Measurements from ENCODE around the gene SCN8A.

Gene SCN8A

DNA sequence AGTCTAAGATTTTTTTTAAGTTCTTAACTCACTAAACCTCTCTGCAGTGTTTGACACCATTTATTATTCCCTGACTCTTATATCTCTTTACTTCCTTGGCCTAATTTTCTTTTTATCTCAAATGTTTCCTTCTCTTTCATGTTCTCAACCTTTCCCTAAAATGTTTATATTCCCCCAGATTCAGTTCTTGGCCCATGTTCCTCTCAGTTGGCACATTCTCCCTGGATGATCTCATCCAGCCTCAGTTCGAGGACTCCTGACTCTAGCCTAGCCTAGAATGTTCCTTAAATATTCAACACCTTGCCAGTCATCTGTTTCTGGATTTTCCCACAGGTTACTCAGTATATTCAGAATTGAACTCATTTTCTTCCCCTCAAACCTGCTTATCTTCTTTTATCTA, 81.3 kb downstream of the SCN8A start:
- H3K9ac ChIP-seq (ENCODE audit: low read length), result no peak overlapping the region
- H3K4me3 ChIP-seq (ENCODE audit: low read length), result no peak overlapping the region
- H3K36me3 ChIP-seq (ENCODE audit: control insufficient read depth, low read depth, low read length), result no peaks in the 10 kb centered on the region
- peaks cover under 1% of the 10 kb centered on the region for H3K4me1 ChIP-seq (ENCODE audit: control insufficient read depth, low read depth, low read length)
- H3K27ac ChIP-seq (ENCODE audit: low read length), result no peak overlapping the region
- H3K9me3 ChIP-seq (ENCODE audit: control insufficient read depth, low read depth, low read length), result no peaks in the 10 kb centered on the region
- H3K27me3 ChIP-seq (ENCODE audit: control insufficient read depth, insufficient read depth, low read length), result no peaks in the 10 kb centered on the region

DNA sequence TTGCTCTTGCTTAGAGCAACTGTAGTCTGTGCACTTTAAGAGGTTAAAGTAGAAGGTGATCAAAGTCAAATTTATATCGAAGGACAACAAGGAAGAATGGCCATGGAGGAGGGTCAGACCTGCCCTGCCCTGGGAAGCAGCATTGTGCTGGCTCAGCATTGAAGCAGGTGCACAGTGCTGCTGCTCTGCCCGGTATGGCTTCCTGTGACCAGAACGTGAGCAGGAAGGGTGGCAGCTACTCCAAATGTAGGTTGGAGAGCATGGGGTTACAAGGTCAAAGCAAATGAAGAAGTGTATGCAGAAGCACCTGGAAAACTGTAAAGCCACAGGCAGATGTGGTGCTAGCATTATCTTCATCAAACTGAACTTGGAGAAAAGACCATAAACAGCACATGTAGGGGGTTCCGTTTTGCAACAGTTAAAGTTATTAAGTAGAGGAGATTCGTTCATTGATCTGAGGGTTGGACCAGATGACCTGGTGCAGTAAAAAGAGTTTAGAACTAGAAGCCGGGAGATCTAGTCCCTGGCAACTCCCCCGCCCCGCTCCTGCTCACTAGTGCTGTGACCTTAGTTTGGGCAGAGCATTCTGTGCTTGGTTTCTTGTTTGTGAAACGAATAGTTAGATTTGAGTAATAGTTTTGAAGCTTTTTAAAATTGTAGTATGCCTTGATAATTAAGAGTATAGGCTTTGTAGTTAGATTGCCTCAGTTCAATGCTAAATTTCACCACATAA, 84.2 kb downstream of the SCN8A start:
- H3K27me3 ChIP-seq (ENCODE audit: control insufficient read depth, insufficient read depth, low read length), result no peaks in the 10 kb centered on the region
- no peak overlapping the region for H3K9ac ChIP-seq (ENCODE audit: low read length)
- H3K27ac ChIP-seq (ENCODE audit: low read length), result no peak overlapping the region

DNA sequence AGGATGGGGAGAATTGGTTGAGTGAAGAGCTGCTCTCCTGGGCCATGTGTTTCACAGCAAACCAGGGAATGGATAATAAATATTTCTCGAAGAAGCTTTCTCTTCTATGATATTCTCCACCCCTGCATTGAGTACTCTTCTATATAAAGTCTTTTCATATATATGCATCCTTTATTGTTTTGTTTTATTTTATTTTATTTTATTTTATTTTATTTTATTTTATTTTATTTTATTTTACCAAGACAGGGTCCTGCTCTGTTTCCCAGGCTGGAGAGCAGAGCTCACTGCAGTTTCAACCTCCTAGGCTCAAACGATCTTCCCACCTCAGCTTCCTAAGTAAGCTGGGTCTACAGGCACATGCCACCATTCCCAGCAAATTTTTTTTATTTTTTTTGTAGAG, 85.8 kb downstream of the SCN8A start:
- Histone ChIP-seq H3K27me3 (ENCODE audit: control insufficient read depth, insufficient read depth, low read length) (no peaks in the 10 kb centered on the region), H3K4me3 (ENCODE audit: low read length) (no peak overlapping the region)

More for the DNA sequence above, 84.2 kb downstream of the SCN8A start:
- H3K9me3 ChIP-seq (ENCODE audit: control insufficient read depth, low read depth, low read length), result no peaks in the 10 kb centered on the region
- H3K36me3 ChIP-seq (ENCODE audit: control insufficient read depth, low read depth, low read length), result no peaks in the 10 kb centered on the region
- H3K4me1 ChIP-seq (ENCODE audit: control insufficient read depth, low read depth, low read length), result peaks cover 5% of the 10 kb centered on the region
- no peak overlapping the region for H3K4me3 ChIP-seq (ENCODE audit: low read length)

DNA sequence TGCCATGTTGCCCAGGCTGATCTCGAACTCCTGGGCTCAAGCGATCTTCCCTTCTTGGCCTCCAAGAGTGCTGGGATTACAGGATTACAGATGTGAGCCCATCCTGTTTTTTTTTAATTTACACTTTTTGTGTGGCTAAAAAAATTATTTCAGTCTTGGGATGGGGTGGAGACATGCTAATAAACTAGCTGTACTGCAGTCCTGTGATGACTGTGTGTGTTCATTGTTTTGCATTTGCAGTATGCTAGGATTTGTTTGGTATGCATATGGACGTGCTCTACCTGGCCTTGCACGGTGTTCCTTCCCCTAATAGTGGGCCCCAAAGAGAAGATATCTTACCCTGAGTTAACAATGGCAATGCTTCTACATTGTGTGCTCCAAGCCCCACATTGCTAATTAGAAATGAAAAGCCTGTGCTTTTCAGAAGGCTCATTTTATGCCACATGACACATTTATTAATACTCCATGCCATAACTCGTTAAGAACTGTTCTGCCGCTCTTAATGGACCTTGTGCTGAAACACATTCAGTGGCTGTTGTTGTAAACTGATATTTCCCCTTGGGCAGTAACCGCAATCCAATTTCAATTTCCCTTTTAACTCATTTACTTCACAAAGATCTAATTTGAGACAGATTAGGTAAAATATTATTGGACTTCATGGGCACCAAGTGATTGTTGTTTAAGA, 86.4 kb downstream of the SCN8A start:
- H3K9me3 ChIP-seq (ENCODE audit: control insufficient read depth, low read depth, low read length), result no peaks in the 10 kb centered on the region
- peaks cover 5% of the 10 kb centered on the region for H3K4me1 ChIP-seq (ENCODE audit: control insufficient read depth, low read depth, low read length)
- H3K9ac ChIP-seq (ENCODE audit: low read length), result no peak overlapping the region
- H3K27ac ChIP-seq (ENCODE audit: low read length), result no peak overlapping the region
- H3K4me3 ChIP-seq (ENCODE audit: low read length), result no peak overlapping the region
- H3K27me3 ChIP-seq (ENCODE audit: control insufficient read depth, insufficient read depth, low read length), result no peaks in the 10 kb centered on the region
- H3K36me3 ChIP-seq (ENCODE audit: control insufficient read depth, low read depth, low read length), result no peaks in the 10 kb centered on the region

More for the DNA sequence above, 85.8 kb downstream of the SCN8A start:
- no peak overlapping the region for H3K9ac ChIP-seq (ENCODE audit: low read length)
- no peak overlapping the region for H3K27ac ChIP-seq (ENCODE audit: low read length)
- peaks cover 5% of the 10 kb centered on the region for H3K4me1 ChIP-seq (ENCODE audit: control insufficient read depth, low read depth, low read length)
- no peaks in the 10 kb centered on the region for H3K9me3 ChIP-seq (ENCODE audit: control insufficient read depth, low read depth, low read length)
- no peaks in the 10 kb centered on the region for H3K36me3 ChIP-seq (ENCODE audit: control insufficient read depth, low read depth, low read length)

DNA sequence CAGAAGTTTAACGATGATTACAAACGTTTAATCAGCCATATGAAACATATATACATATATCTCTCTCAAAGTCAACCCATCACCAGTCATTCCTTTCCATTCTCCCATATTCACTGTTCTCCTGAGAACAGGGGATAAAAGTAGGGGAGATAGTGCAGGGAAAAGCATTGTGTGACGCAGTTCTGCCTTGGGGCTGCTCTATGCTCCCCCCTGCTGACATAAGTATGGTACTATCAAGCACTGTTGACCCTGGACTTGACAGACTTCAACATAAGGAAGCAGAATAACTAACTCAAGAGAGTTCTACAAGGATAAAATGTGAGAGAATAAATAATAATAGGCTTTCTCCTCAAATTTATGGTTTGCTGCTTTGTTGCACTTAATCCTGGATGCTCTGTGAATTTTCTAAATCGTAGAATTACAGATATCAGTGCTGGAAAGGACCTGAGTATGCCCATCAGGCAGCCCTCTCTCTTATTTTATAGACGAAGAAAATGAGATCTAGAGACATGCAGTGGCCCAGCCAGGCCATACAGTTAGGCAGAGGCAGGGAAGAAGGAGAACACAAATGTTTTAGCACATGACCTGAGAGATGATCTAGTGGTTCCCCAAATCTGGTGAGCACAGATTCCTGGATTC, 87.2 kb downstream of the SCN8A start:
- Histone ChIP-seq H3K9ac (ENCODE audit: low read length) (no peak overlapping the region), H3K9me3 (ENCODE audit: control insufficient read depth, low read depth, low read length) (no peaks in the 10 kb centered on the region), H3K36me3 (ENCODE audit: control insufficient read depth, low read depth, low read length) (no peaks in the 10 kb centered on the region), H3K27ac (ENCODE audit: low read length) (no peak overlapping the region), H3K27me3 (ENCODE audit: control insufficient read depth, insufficient read depth, low read length) (no peaks in the 10 kb centered on the region), H3K4me3 (ENCODE audit: low read length) (no peak overlapping the region), H3K4me1 (ENCODE audit: control insufficient read depth, low read depth, low read length) (peaks cover 5% of the 10 kb centered on the region)

DNA sequence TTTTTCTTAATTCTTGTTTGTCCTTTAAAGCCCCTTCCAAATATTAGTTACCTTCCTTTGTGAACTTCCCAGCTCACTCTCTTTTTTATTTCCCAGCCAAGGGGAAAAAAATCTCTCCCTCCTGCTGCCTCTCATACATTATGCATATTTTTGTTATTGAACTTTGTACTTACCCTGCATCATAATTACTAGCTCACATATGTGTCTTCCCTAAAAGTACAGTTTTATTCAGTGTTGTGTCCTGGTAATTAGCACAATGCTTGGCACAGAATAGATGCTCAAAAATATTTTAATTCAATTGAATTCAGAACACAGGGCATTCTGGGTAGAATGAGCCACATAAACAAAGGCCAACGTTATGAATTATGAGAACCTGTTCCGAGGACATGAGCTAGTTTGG, 91.9 kb downstream of the SCN8A start:
- H3K4me3 ChIP-seq (ENCODE audit: low read length), result no peak overlapping the region
- no peak overlapping the region for H3K9ac ChIP-seq (ENCODE audit: low read length)
- no peaks in the 10 kb centered on the region for H3K9me3 ChIP-seq (ENCODE audit: control insufficient read depth, low read depth, low read length)
- H3K4me1 ChIP-seq (ENCODE audit: control insufficient read depth, low read depth, low read length), result no peaks in the 10 kb centered on the region
- H3K36me3 ChIP-seq (ENCODE audit: control insufficient read depth, low read depth, low read length), result no peaks in the 10 kb centered on the region
- H3K27ac ChIP-seq (ENCODE audit: low read length), result no peak overlapping the region
- no peaks in the 10 kb centered on the region for H3K27me3 ChIP-seq (ENCODE audit: control insufficient read depth, insufficient read depth, low read length)

DNA sequence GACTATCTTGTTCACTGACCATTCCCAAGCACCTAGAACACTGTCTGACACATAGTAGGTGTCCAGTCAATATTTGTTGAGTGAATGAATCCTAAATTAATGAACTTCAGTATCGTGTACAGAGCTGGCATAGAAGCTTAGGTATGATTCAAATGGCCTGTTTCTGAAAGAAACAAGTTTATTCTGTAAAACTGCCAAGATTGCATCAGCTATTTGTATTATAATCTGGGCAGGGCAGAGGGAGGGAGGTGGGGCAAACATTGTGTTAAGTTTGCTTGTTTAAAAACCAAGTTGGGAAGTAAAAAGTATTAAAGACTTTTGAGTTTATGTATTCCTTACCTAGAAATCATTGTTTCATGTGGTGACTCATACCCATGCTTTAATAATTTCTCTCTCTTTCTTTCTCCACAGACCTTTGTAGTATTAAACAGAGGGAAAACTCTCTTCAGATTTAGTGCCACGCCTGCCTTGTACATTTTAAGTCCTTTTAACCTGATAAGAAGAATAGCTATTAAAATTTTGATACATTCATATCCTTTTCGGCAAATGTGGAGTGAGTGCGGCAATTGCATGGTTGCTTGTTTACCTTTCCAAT, 92.8 kb downstream of the SCN8A start:
- H3K27ac ChIP-seq (ENCODE audit: low read length), result no peak overlapping the region

DNA sequence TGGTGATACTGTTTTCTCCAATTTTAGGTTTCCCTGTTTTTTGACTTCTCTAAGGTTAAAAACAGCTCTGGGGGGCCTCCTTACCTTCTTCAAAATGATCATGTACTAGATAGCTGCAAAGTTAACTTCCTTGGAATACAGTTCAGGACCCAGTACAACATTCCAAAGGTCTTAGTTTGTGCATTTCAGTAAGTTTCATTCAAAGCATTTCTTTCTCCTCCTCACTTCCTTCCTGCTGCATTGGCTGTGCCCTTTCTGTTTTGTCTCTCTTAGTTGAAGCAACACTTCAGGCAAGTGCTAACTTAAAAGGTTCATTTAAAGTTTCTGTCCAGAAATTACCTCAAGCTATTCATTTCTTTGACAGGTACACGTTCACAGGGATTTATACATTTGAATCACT, 95.7 kb downstream of the SCN8A start:
- Histone ChIP-seq H3K27ac (ENCODE audit: low read length) (no peak overlapping the region), H3K4me3 (ENCODE audit: low read length) (no peak overlapping the region), H3K9ac (ENCODE audit: low read length) (no peak overlapping the region), H3K9me3 (ENCODE audit: control insufficient read depth, low read depth, low read length) (no peaks in the 10 kb centered on the region), H3K27me3 (ENCODE audit: control insufficient read depth, insufficient read depth, low read length) (no peaks in the 10 kb centered on the region), H3K36me3 (ENCODE audit: control insufficient read depth, low read depth, low read length) (no peaks in the 10 kb centered on the region), H3K4me1 (ENCODE audit: control insufficient read depth, low read depth, low read length) (no peaks in the 10 kb centered on the region)

More for the DNA sequence above, 92.8 kb downstream of the SCN8A start:
- Histone ChIP-seq H3K27me3 (ENCODE audit: control insufficient read depth, insufficient read depth, low read length) (no peaks in the 10 kb centered on the region), H3K9ac (ENCODE audit: low read length) (no peak overlapping the region), H3K4me3 (ENCODE audit: low read length) (no peak overlapping the region), H3K36me3 (ENCODE audit: control insufficient read depth, low read depth, low read length) (no peaks in the 10 kb centered on the region), H3K9me3 (ENCODE audit: control insufficient read depth, low read depth, low read length) (no peaks in the 10 kb centered on the region), H3K4me1 (ENCODE audit: control insufficient read depth, low read depth, low read length) (no peaks in the 10 kb centered on the region)

DNA sequence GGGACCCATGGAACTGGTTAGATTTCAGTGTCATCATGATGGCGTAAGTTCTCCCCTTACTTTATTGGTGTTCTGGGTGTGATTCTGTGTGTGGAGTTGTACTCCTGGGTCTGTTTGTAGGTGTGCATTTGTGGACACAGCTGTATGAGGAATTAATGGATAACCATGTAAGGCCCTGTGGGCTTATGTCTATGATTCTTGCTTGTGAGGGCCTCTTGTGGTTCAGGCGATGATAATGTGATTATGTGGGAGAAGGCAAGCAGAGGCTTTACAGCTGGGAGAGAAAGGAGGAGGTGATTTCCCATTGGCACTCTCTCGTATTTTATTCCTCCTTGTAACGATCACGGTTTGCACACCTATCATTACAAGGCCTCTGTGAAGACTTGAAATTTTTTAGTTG, 96.1 kb downstream of the SCN8A start:
- no peak overlapping the region for H3K4me3 ChIP-seq (ENCODE audit: low read length)
- H3K9me3 ChIP-seq (ENCODE audit: control insufficient read depth, low read depth, low read length), result no peaks in the 10 kb centered on the region
- H3K27ac ChIP-seq (ENCODE audit: low read length), result no peak overlapping the region
- H3K27me3 ChIP-seq (ENCODE audit: control insufficient read depth, insufficient read depth, low read length), result no peaks in the 10 kb centered on the region
- no peaks in the 10 kb centered on the region for H3K36me3 ChIP-seq (ENCODE audit: control insufficient read depth, low read depth, low read length)
- no peaks in the 10 kb centered on the region for H3K4me1 ChIP-seq (ENCODE audit: control insufficient read depth, low read depth, low read length)
- no peak overlapping the region for H3K9ac ChIP-seq (ENCODE audit: low read length)

DNA sequence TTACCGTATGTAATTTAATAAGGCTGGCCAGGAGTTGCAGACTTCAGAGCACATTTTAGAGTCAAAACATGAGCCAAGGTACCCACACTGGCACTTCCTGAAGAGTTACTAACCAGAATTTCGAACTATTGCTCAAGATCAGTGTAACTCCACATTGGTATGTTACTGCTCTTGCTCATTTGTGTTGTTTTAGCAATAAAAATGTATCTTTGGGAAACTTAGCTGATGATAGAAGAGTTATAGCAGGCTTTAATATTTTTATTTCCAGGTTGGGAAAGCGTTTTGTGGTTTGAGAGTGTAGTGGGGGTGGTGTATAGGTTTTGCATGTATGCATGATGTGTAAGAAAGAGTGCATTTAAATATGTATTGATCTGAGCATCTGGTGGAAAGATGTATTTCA, 96.6 kb downstream of the SCN8A start:
- H3K36me3 ChIP-seq (ENCODE audit: control insufficient read depth, low read depth, low read length), result no peaks in the 10 kb centered on the region
- H3K27me3 ChIP-seq (ENCODE audit: control insufficient read depth, insufficient read depth, low read length), result no peaks in the 10 kb centered on the region
- H3K9me3 ChIP-seq (ENCODE audit: control insufficient read depth, low read depth, low read length), result no peaks in the 10 kb centered on the region
- no peak overlapping the region for H3K27ac ChIP-seq (ENCODE audit: low read length)
- H3K4me1 ChIP-seq (ENCODE audit: control insufficient read depth, low read depth, low read length), result no peaks in the 10 kb centered on the region
- H3K4me3 ChIP-seq (ENCODE audit: low read length), result no peak overlapping the region
- no peak overlapping the region for H3K9ac ChIP-seq (ENCODE audit: low read length)

DNA sequence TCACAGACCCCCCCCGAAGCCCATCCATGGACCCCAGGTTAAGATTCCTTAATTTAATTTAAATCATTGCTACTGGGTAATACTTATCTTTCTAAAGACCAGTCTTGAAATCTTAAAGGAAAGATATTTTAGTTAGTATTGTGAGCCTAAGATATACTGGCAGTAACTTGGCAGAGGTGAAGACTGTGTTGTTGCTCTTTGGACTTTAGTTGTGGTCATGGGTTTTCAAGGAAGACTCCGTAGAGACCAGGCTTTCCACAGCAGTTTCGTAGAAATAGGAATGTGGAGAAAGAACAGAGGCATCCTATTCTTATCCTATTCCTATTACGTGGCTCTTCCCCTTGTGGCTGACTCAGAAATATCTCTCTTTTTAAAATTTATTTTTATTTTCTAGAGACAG, 99.0 kb downstream of the SCN8A start:
- Histone ChIP-seq H3K27me3 (ENCODE audit: control insufficient read depth, insufficient read depth, low read length) (no peaks in the 10 kb centered on the region), H3K4me1 (ENCODE audit: control insufficient read depth, low read depth, low read length) (no peaks in the 10 kb centered on the region), H3K4me3 (ENCODE audit: low read length) (no peak overlapping the region), H3K36me3 (ENCODE audit: control insufficient read depth, low read depth, low read length) (no peaks in the 10 kb centered on the region), H3K9ac (ENCODE audit: low read length) (no peak overlapping the region), H3K9me3 (ENCODE audit: control insufficient read depth, low read depth, low read length) (no peaks in the 10 kb centered on the region), H3K27ac (ENCODE audit: low read length) (no peak overlapping the region)

Data from iPS-18a (cell line).